Globus pallidus (tissue), 1 donor: Measurements from ENCODE around the gene ABCA5.
"Not testable (repeated sequence)": the region's sequence is repeated elsewhere in the genome, so short reads cannot be mapped to it uniquely, and the experiment has no call there.

Experiments used
- DNase-seq: peaks from one replicate; pipeline ENCODE4 v3.0.0-alpha.2; 2015; ENCODE audit warnings: low spot score

The ABCA5 gene

GRCh38 chr17:69331756-69332155 lies 4.8 kb upstream of the ABCA5 start:
- no peak for DNase-seq

GRCh38 chr17:69326377-69327059 lies 415 bp downstream of the ABCA5 start:
- peak; percentile 14 for DNase-seq

- DNase-seq = no peak
Observed at GRCh38 chr17:69325518-69326376, 1.2 kb downstream of the ABCA5 start.

GRCh38 chr17:69323806-69324205 lies 3.1 kb downstream of the ABCA5 start:
- DNase-seq = no peak

GRCh38 chr17:69320908-69321238 lies 6.1 kb downstream of the ABCA5 start:
- no peak for DNase-seq

GRCh38 chr17:69320210-69320907 lies 6.6 kb downstream of the ABCA5 start:
- DNase-seq = no peak

GRCh38 chr17:69317625-69318024 lies 9.3 kb downstream of the ABCA5 start:
- DNase-seq = no peak

- DNase-seq = no peak
Observed at GRCh38 chr17:69314246-69315065, 12.5 kb downstream of the ABCA5 start.

GRCh38 chr17:69305177-69305576 lies 21.8 kb downstream of the ABCA5 start:
- no peak for DNase-seq

GRCh38 chr17:69302682-69303081 lies 24.3 kb downstream of the ABCA5 start:
- no peak for DNase-seq

GRCh38 chr17:69300222-69300621 lies 26.7 kb downstream of the ABCA5 start:
- no peak for DNase-seq

GRCh38 chr17:69298120-69298722 lies 28.7 kb downstream of the ABCA5 start:
- not testable (repeated sequence) for DNase-seq

- DNase-seq = no peak
Observed at GRCh38 chr17:69287168-69287567, 39.8 kb downstream of the ABCA5 start.

GRCh38 chr17:69286257-69286656 lies 40.7 kb downstream of the ABCA5 start:
- DNase-seq = no peak

GRCh38 chr17:69284646-69285045 lies 42.3 kb downstream of the ABCA5 start:
- DNase-seq = no peak

GRCh38 chr17:69282002-69282401 lies 44.9 kb downstream of the ABCA5 start:
- DNase-seq = no peak

- DNase-seq = not testable (repeated sequence)
Observed at GRCh38 chr17:69276279-69276678, 50.7 kb downstream of the ABCA5 start.

GRCh38 chr17:69275751-69276150 lies 51.2 kb downstream of the ABCA5 start:
- DNase-seq = no peak

GRCh38 chr17:69271023-69271422 lies 55.9 kb downstream of the ABCA5 start:
- no peak for DNase-seq

- DNase-seq = no peak
Observed at GRCh38 chr17:69269131-69269998, 57.6 kb downstream of the ABCA5 start.
